Measurements from ENCODE around the gene R3HCC1L.
A peak's percentile ranks its signal among the peaks of the same experiment; 100 is the strongest.

Gene R3HCC1L

DNA sequence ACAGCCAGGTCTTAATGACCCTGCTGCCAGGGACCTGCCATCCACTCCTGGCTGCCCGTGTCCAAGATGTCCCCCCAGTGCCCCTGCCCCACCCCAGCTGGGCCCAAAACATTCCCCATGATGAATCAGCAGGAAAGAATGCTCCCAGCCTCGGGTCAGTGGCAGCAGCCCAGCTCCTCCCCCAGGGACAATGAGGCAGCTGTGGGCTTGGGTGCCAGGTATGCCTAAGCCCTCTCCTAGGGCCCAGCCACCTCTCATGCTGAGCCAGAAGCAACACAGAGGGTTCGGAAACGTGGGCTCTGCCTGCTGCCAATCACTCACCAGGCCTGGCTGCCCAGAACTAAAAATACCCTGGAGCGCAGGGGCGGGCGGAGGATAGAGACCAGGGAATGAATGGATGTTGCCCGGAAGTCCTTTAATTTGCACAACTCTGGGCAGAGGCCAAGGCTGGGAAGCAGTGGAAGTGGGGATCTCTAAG, 135.0 kb downstream of the R3HCC1L start:
- TF ChIP-seq TEAD4 (IDR thresholded peaks at IDR 0.05) (peak; percentile 98), RAD21 (IDR thresholded peaks at IDR 0.05; ENCODE audit: low read depth) (peak; percentile 33; the same call in 1 of the 2 replicates), REST (IDR thresholded peaks at IDR 0.05; ENCODE audit: low read depth) (no peak), ZBTB7A (IDR thresholded peaks at IDR 0.05; ENCODE audit: low read depth) (peak; percentile 72; the same call in 1 of the 2 replicates), CEBPB (IDR thresholded peaks at IDR 0.05) (peak; percentile 58), MAX (IDR thresholded peaks at IDR 0.05) (peak; percentile 79), EGR1 (IDR thresholded peaks at IDR 0.05) (peak; percentile 86), FOXM1 (IDR thresholded peaks at IDR 0.05; ENCODE audit: borderline replicate concordance, low read depth) (peak; percentile 94), YY1 (IDR thresholded peaks at IDR 0.05; ENCODE audit: low read depth) (peak; percentile 76), CREB1 (IDR thresholded peaks at IDR 0.05; ENCODE audit: low read depth) (no peak), TAF1 (IDR thresholded peaks at IDR 0.05; ENCODE audit: low read depth) (no peak), USF1 (IDR thresholded peaks at IDR 0.05) (no peak; the same call in 1 of the 2 replicates), NFIC (IDR thresholded peaks at IDR 0.05) (peak; percentile 99), EP300 (IDR thresholded peaks at IDR 0.05; ENCODE audit: borderline replicate concordance) (peak; percentile 99), TCF12 (IDR thresholded peaks at IDR 0.05; ENCODE audit: low read depth) (peak; percentile 99)

DNA sequence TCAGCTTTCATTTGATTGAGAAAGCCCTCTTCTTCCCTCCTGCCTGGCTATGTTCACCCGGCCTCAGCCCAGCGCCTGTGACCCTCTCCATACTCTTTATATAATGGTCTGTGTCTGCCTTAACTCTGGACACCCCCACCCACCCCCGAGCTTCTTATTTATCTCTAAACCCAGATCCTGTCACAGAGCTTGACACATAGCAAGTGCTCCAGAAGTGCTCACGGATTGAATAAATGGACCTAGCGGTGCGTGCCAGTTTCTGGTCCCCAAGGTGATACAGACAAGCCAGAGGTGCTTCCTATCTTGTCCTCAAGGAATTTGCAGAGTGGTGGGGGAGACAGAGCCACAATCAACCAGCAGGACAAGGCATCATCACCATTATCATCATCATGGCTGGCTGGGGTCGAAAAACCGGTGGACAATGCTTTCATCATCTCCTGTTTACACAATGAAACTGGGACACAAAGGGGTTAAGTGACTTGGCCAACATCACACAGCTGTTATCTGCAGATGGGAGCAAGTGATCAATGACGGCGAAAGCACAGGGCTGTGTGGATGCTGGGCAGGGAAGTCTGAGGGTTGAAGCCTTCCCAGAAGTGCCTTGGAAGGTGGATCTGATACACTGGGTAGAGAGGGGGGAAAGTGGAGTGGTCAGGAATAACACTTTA, 135.8 kb downstream of the R3HCC1L start:
- TF ChIP-seq CEBPB (IDR thresholded peaks at IDR 0.05) (no peak), FOXM1 (IDR thresholded peaks at IDR 0.05; ENCODE audit: borderline replicate concordance, low read depth) (no peak), MAX (IDR thresholded peaks at IDR 0.05) (no peak), TCF12 (IDR thresholded peaks at IDR 0.05; ENCODE audit: low read depth) (no peak)

GRCh38 chr10:98270786-98271185, 136.3 kb downstream of the R3HCC1L start:
- TF ChIP-seq CREB1 (IDR thresholded peaks at IDR 0.05; ENCODE audit: low read depth) = no peak
- no peak for TF ChIP-seq CEBPB (IDR thresholded peaks at IDR 0.05)
- no peak for TF ChIP-seq USF1 (IDR thresholded peaks at IDR 0.05)
- no peak for TF ChIP-seq EP300 (IDR thresholded peaks at IDR 0.05; ENCODE audit: borderline replicate concordance)
- TF ChIP-seq EGR1 (IDR thresholded peaks at IDR 0.05) = no peak
- TF ChIP-seq TAF1 (IDR thresholded peaks at IDR 0.05; ENCODE audit: low read depth) = no peak
- TF ChIP-seq ZBTB7A (IDR thresholded peaks at IDR 0.05; ENCODE audit: low read depth) = no peak
- TF ChIP-seq TEAD4 (IDR thresholded peaks at IDR 0.05) = no peak
- no peak for TF ChIP-seq MAX (IDR thresholded peaks at IDR 0.05)
- TF ChIP-seq YY1 (IDR thresholded peaks at IDR 0.05; ENCODE audit: low read depth) = no peak
- TF ChIP-seq FOXM1 (IDR thresholded peaks at IDR 0.05; ENCODE audit: borderline replicate concordance, low read depth) = no peak
- TF ChIP-seq TCF12 (IDR thresholded peaks at IDR 0.05; ENCODE audit: low read depth) = no peak
- TF ChIP-seq REST (IDR thresholded peaks at IDR 0.05; ENCODE audit: low read depth) = no peak
- no peak for TF ChIP-seq RAD21 (IDR thresholded peaks at IDR 0.05; ENCODE audit: low read depth)
- TF ChIP-seq NFIC (IDR thresholded peaks at IDR 0.05) = no peak

DNA sequence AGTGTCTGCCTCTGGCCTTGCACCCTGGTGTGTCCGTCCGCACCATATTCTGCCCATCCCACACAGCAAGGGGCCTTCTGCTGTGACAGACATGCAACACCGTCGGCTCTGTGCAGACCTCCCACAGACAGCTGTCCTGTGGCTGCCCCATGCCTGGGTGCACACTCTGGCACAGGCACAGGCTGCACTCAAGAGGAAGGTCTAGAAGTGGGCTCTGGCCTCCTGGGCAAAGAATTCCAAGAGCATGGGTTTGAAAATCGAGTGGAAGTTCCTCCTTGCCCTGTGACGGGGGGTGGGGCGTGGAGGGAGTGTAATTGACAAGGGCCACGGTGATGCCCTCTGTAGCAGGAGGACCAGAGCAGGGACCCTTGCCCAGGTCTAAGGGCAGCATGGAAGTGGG, 137.8 kb downstream of the R3HCC1L start:
- no peak for TF ChIP-seq EGR1 (IDR thresholded peaks at IDR 0.05)
- peak; percentile 53; the same call in 1 of the 2 replicates for TF ChIP-seq FOXM1 (IDR thresholded peaks at IDR 0.05; ENCODE audit: borderline replicate concordance, low read depth)
- TF ChIP-seq CREB1 (IDR thresholded peaks at IDR 0.05; ENCODE audit: low read depth) = no peak
- TF ChIP-seq RAD21 (IDR thresholded peaks at IDR 0.05; ENCODE audit: low read depth) = peak; percentile 26; the same call in 1 of the 2 replicates
- peak; percentile 78 for TF ChIP-seq ZBTB7A (IDR thresholded peaks at IDR 0.05; ENCODE audit: low read depth)
- peak; percentile 50; the same call in 1 of the 2 replicates for TF ChIP-seq MAX (IDR thresholded peaks at IDR 0.05)
- TF ChIP-seq REST (IDR thresholded peaks at IDR 0.05; ENCODE audit: low read depth) = no peak
- peak; percentile 74 for TF ChIP-seq TEAD4 (IDR thresholded peaks at IDR 0.05)
- TF ChIP-seq TAF1 (IDR thresholded peaks at IDR 0.05; ENCODE audit: low read depth) = no peak
- TF ChIP-seq EP300 (IDR thresholded peaks at IDR 0.05; ENCODE audit: borderline replicate concordance) = peak; percentile 89
- TF ChIP-seq NFIC (IDR thresholded peaks at IDR 0.05) = peak; percentile 82
- peak; percentile 89 for TF ChIP-seq TCF12 (IDR thresholded peaks at IDR 0.05; ENCODE audit: low read depth)
- 0 out of 2 replicates have a peak, but pooled peaks have one; percentile 54 for TF ChIP-seq YY1 (IDR thresholded peaks at IDR 0.05; ENCODE audit: low read depth)
- TF ChIP-seq USF1 (IDR thresholded peaks at IDR 0.05) = no peak
- no peak for TF ChIP-seq CEBPB (IDR thresholded peaks at IDR 0.05)
